A549 (cell line): Measurements from ENCODE around the gene SLC9A4. TPM values are rescaled to one million over a fixed set of nuclear protein-coding genes. Genes with fewer than 3 reads are reported as not detected.
"Not testable (repeated sequence)": the region's sequence is repeated elsewhere in the genome, so short reads cannot be mapped to it uniquely, and the experiment has no call there.

Source experiments
- ATAC-seq, 2 experiments: fragments of 200-7000 bp in 1 of 2; fragments of >200 bp in 1 of 2; cut with Nextera tagmentation in 1 of 2; cut with Tn5 transposase in 1 of 2; 3 replicates each; pipeline versions ENCODE4 v1.8.0 to v1.9.1; 2018 to 2020; ENCODE audit warnings: mild to moderate bottlenecking in 1 of 2, moderate library complexity in 1 of 2
- CTCF ChIA-PET: fragments of 300-600 bp; sonication (Branson Sonifier 250); formaldehyde crosslinking; extraction: SDS; loops from one replicate; lab custom pipeline; 2021; ENCODE audit warnings: antibody characterized with exemption, inconsistent platforms; lab: Yijun Ruan, JAX
- POLR2A ChIA-PET: fragments of 350-600 bp; formaldehyde crosslinking; extraction: SDS; loops from one replicate; lab custom pipeline; 2021; ENCODE audit warnings: antibody characterized with exemption, inconsistent platforms; lab: Yijun Ruan, JAX
- DNase-seq, 2 experiments: peaks; one replicate each; pipeline versions ENCODE4 v3.0.0 to v3.0.0-alpha.2; 2011 to 2016; ENCODE audit warnings: low read depth in 1 of 2, low spot score in 1 of 2
- FAIRE-seq: peaks from 2 replicates; lab custom pipeline; 2011; peaks lifted over from hg19 to GRCh38; lab: Jason Lieb, UNC
- H3K27ac ChIP-seq, 2 experiments: fragments of >200 bp; sonication (Bioruptor Twin); formaldehyde crosslinking; 3 replicates each; pipeline ENCODE4 v1.5.1; 2016 to 2017
- H3K4me1 ChIP-seq: fragments of >200 bp; sonication (Bioruptor Twin); formaldehyde crosslinking; 3 replicates; pipeline ENCODE4 v1.6.1; 2016
- H3K4me2 ChIP-seq: fragments of >200 bp; sonication (Bioruptor Twin); formaldehyde crosslinking; 3 replicates; pipeline ENCODE4 v1.6.1; 2016
- H3K4me3 ChIP-seq: fragments of >200 bp; sonication (Bioruptor Twin); formaldehyde crosslinking; 3 replicates; pipeline ENCODE4 v1.5.1; 2016
- H3K9me3 ChIP-seq: fragments of >200 bp; sonication (Bioruptor Twin); formaldehyde crosslinking; 3 replicates; pipeline ENCODE4 v1.6.1; 2016
- BCL3 ChIP-seq: fragments of >200 bp; sonication (Bioruptor Twin); formaldehyde crosslinking; IDR thresholded peaks from 3 replicates; pipeline ENCODE4 v1.6.1; 2016
- CBX8 ChIP-seq: fragments of 200-600 bp; sonication (generic); IDR thresholded peaks from 2 replicates; pipeline ENCODE4 v1.6.1; 2016
- CEBPB ChIP-seq, 2 experiments: fragments of >200 bp in 1 of 2; sonication (Bioruptor Twin) in 1 of 2; formaldehyde crosslinking in 1 of 2; IDR thresholded peaks; 2 replicates each; pipeline ENCODE4 v1.6.1; 2012 to 2016
- CTCF ChIP-seq: fragments of >200 bp; sonication (Bioruptor Twin); formaldehyde crosslinking; IDR thresholded peaks from 3 replicates; pipeline ENCODE4 v1.5.1; 2016
- EHMT2 ChIP-seq: fragments of 200-600 bp; sonication (generic); IDR thresholded peaks from 2 replicates; pipeline ENCODE4 v1.6.1; 2016; ENCODE audit warnings: antibody characterized with exemption, low read depth, mild to moderate bottlenecking, moderate library complexity
- ELK1 ChIP-seq: fragments of 150-350 bp; IDR thresholded peaks from 2 replicates; pipeline ENCODE4 v1.6.1; 2014; ENCODE audit warnings: low read depth, mild to moderate bottlenecking, low read length
- FOSL2 ChIP-seq, 2 experiments: fragments of 450-650 bp in 1 of 2; fragments of >200 bp in 1 of 2; sonication (Bioruptor Twin) in 1 of 2; formaldehyde crosslinking; IDR thresholded peaks; 2 replicates each; pipeline versions ENCODE4 v1.5.0 to v1.6.1; 2016 to 2020; ENCODE audit warnings: mild to moderate bottlenecking in 1 of 2, moderate library complexity in 1 of 2
- GATA3 ChIP-seq: IDR thresholded peaks from 2 replicates; pipeline ENCODE4 v1.6.1; 2012; ENCODE audit warnings: borderline replicate concordance
- HDAC2 ChIP-seq: fragments of 200-600 bp; sonication (generic); IDR thresholded peaks from 2 replicates; pipeline ENCODE4 v1.6.1; 2016
- HOXA7 ChIP-seq: fragments of 250-450 bp; sonication (Bioruptor Pico); IDR thresholded peaks from 2 replicates; pipeline ENCODE4 v1.5.0; 2020; ENCODE audit warnings: mild to moderate bottlenecking, moderate library complexity
- HOXB13 ChIP-seq: fragments of 250-450 bp; sonication (Bioruptor Pico); IDR thresholded peaks from 2 replicates; pipeline ENCODE4 v1.5.0; 2020; ENCODE audit warnings: low read depth, mild to moderate bottlenecking, moderate library complexity
- JUN ChIP-seq, 2 experiments: fragments of >200 bp; sonication (Bioruptor Twin); formaldehyde crosslinking; IDR thresholded peaks; 2 replicates in 1 of 2; 3 replicates in 1 of 2; pipeline ENCODE4 v1.6.1; 2016 to 2017
- KDM1A ChIP-seq: fragments of 200-600 bp; sonication (generic); IDR thresholded peaks from 2 replicates; pipeline ENCODE4 v1.6.1; 2016; ENCODE audit warnings: low read depth, mild to moderate bottlenecking
- RCOR1 ChIP-seq: fragments of 150-350 bp; IDR thresholded peaks from 2 replicates; pipeline ENCODE4 v1.6.1; 2014; ENCODE audit warnings: antibody characterized with exemption, low read length, low read depth
- REST ChIP-seq: fragments of 200-600 bp; sonication (generic); IDR thresholded peaks from 2 replicates; pipeline ENCODE4 v1.6.1; 2016; ENCODE audit warnings: antibody characterized with exemption, mild to moderate bottlenecking, moderate library complexity
- SMC3 ChIP-seq: fragments of >200 bp; sonication (Bioruptor Twin); formaldehyde crosslinking; IDR thresholded peaks from 3 replicates; pipeline ENCODE4 v1.6.1; 2018; ENCODE audit warnings: inconsistent platforms
- ZC3H11A ChIP-seq: fragments of 450-650 bp; IDR thresholded peaks from 2 replicates; pipeline ENCODE4 v1.6.1; 2014; ENCODE audit warnings: antibody characterized with exemption, mild to moderate bottlenecking
- ZFP36 ChIP-seq: fragments of 450-650 bp; IDR thresholded peaks from 2 replicates; pipeline ENCODE4 v1.6.1; 2014; ENCODE audit warnings: borderline replicate concordance; ENCODE audit not compliant: partially characterized antibody
- ZNF302 ChIP-seq: fragments of 250-450 bp; sonication (Bioruptor Pico); IDR thresholded peaks from 2 replicates; pipeline ENCODE4 v1.9.0; 2021; ENCODE audit warnings: inconsistent platforms, mild to moderate bottlenecking, moderate library complexity
- WGBS: methylation state at CpG from one replicate; pipeline ENCODE4 v1.1.6; 2017; ENCODE audit errors: missing lambda C conversion rate; 5-methylcytosine and 5-hydroxymethylcytosine counted together
- polyA plus RNA-seq, 4 experiments: library from polyadenylated mRNA; depleted of rRNA in 3 of 4; stranded (reverse); fragments of >200 nt; fragmentation: RNase III in 1 of 4; extraction: RNeasy Plus Mini Kit Qiagen cat#74134 plus additional on column Dnase treatment in 1 of 4; gene quantifications; 2 replicates in 3 of 4; 3 replicates in 1 of 4; pipeline ENCODE4 v1.2.3, GENCODE V29; 2011 to 2017
- TF ChIP-seq, protein P1 (sequence below): fragments of 250-450 bp; sonication (Bioruptor Pico); IDR thresholded peaks from 2 replicates; pipeline ENCODE4 v1.5.0; 2021; ENCODE audit warnings: mild to moderate bottlenecking, moderate library complexity, borderline replicate concordance

Gene SLC9A4
- polyA plus RNA-seq, 2 of the 4 experiments (the other 2 are of a cell fraction) = not detected

DNA sequence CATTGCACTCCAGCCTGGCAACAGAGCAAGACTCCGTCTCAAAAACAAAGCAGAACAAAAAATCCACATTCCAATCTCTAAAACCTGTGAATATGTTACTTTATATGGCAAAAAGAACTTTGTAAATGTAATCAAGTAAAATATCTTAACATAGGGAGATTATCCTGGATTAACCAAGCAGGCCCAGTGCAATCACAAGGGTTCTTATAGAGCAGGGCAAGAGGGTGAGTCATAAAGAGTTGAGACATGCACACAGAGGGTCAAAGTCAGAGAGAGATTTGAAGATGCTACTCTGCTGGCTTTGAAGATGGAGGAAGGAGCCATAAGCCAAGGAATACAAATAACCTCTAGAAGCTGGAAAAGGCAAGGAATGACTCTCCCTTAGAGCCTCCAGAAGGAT lies 85.4 kb downstream of the SLC9A4 start:
- H3K4me2 ChIP-seq = no peak overlapping the region
- no peak for FAIRE-seq
- TF ChIP-seq GATA3 (no peak), JUN (IDR thresholded peaks at IDR 0.05) (no peak), CTCF (no peak), ZFP36 (no peak), HOXA7 (CRISPR knock-in tag) (no peak), HDAC2 (no peak), CEBPB (IDR thresholded peaks at IDR 0.05) (no peak), EHMT2 (no peak), CBX8 (no peak), REST (no peak), SMC3 (no peak)
- TF ChIP-seq, protein P1, sequence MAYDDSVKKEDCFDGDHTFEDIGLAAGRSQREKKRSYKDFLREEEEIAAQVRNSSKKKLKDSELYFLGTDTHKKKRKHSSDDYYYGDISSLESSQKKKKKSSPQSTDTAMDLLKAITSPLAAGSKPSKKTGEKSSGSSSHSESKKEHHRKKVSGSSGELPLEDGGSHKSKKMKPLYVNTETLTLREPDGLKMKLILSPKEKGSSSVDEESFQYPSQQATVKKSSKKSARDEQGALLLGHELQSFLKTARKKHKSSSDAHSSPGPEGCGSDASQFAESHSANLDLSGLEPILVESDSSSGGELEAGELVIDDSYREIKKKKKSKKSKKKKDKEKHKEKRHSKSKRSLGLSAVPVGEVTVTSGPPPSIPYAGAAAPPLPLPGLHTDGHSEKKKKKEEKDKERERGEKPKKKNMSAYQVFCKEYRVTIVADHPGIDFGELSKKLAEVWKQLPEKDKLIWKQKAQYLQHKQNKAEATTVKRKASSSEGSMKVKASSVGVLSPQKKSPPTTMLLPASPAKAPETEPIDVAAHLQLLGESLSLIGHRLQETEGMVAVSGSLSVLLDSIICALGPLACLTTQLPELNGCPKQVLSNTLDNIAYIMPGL (CRISPR knock-in tag) = no peak
- DNase-seq = no peak
- ChIA-PET POLR2A (no interaction called here), CTCF (no interaction called here)
- no peaks in the 10 kb centered on the region for H3K4me1 ChIP-seq
- whole genome bisulfite sequencing = 75% methylated on average over 1 of the region's 1 CpG
- H3K9me3 ChIP-seq = no peaks in the 10 kb centered on the region
- no peak for ATAC-seq
- H3K27ac ChIP-seq = no peak overlapping the region
- H3K4me3 ChIP-seq = no peak overlapping the region

DNA sequence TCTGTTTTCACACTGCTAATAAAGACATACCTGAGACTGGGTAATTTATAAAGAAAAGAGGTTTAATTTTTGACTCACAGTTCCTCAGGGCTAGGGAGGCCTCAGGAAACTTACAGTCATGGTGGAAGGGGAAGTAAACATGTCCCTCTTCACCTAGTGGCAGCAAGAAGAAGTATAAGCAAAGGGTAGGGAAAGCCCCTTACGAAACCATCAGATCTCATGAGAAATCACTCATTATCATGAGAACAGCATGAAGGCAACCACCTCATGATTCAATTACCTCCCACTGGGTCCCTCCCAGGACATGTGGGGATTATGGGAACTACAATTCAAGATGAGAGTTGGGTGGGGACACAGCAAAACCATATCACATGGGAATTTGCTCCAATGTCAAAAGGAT lies 89.5 kb downstream of the SLC9A4 start:
- H3K4me3 ChIP-seq, FAIRE-seq, ATAC-seq, H3K4me1 ChIP-seq, POLR2A ChIA-PET, H3K27ac ChIP-seq, DNase-seq, H3K4me2 ChIP-seq, H3K9me3 ChIP-seq: not testable (repeated sequence)
- CTCF ChIA-PET = interaction anchor here (1.2 kb wide), 1 partner anchor 54 kb away, joined by 3 read pairs; no protein-coding TSS in a partner anchor
- WGBS = 79% methylated on average over 1 of the region's 1 CpG

DNA sequence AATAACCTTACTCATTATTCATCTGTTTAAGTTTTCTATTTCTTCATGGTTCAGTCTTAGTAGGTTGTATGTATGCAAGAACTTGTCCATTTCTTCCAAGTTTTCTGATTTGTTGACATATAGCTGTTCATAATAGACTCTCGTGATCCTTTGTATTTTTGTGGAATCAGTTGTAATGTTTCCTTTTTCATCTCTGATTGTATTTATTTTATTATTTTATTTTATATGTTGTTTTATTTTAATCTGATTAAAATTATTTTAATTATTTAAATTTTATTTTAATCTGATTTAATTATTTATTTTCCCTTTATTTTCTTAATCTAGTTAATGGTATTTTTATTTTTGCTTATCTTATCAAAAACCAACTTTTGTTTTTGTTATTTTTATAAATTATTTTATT lies 102.9 kb downstream of the SLC9A4 start:
- no peak for FAIRE-seq
- TF ChIP-seq RCOR1 (no peak), BCL3 (no peak), ZNF302 (no peak), FOSL2 (IDR thresholded peaks at IDR 0.05) (no peak), FOSL2 (CRISPR knock-in tag; IDR thresholded peaks at IDR 0.05) (no peak), ZC3H11A (no peak), HOXB13 (CRISPR knock-in tag) (no peak), JUN (IDR thresholded peaks at IDR 0.05) (no peak), HOXA7 (CRISPR knock-in tag) (no peak), ELK1 (no peak), KDM1A (no peak)
- TF ChIP-seq, protein P1 (CRISPR knock-in tag) = no peak

More for the DNA sequence above, 102.9 kb downstream of the SLC9A4 start:
- no peak for ATAC-seq
- H3K27ac ChIP-seq = no peak overlapping the region
- 6% methylated on average over 1 of the region's 1 CpG for WGBS
- no peak overlapping the region for H3K4me2 ChIP-seq
- no peak overlapping the region for H3K4me3 ChIP-seq
- ChIA-PET POLR2A (no interaction called here), CTCF (interaction anchor here (0.9 kb wide), 1 partner anchor 103 kb away, joined by 3 read pairs; the partner anchor contains the start of gene SLC9A4)
- no peaks in the 10 kb centered on the region for H3K4me1 ChIP-seq
- DNase-seq = no peak
- peaks cover 2% of the 10 kb centered on the region; the same call in 1 of the 3 replicates for H3K9me3 ChIP-seq
